Pons (tissue), 1 donor: Measurements from ENCODE around the gene MRPL33.

Source experiments
- DNase-seq: peaks from one replicate; pipeline ENCODE4 v3.0.0-alpha.2; 2016; ENCODE audit warnings: low spot score

MRPL33 gene

GRCh38 chr2:27771548-27772335, at the start of gene MRPL33:
MRPL33 (plus strand) TSS chr2:27771719; CDS start chr2:27771778, 59 bp downstream.
- DNase-seq = peak; percentile 86

- DNase-seq = no peak
Observed at GRCh38 chr2:27721884-27722485, 49.5 kb upstream of the MRPL33 start.

GRCh38 chr2:27723372-27724144, 48.0 kb upstream of the MRPL33 start:
- DNase-seq = peak; percentile 81

GRCh38 chr2:27724191-27724590, 47.3 kb upstream of the MRPL33 start:
- DNase-seq = no peak

GRCh38 chr2:27724905-27725701, 46.4 kb upstream of the MRPL33 start:
- peak; percentile 50 for DNase-seq

- DNase-seq = no peak
Observed at GRCh38 chr2:27727257-27727656, 44.3 kb upstream of the MRPL33 start.

- no peak for DNase-seq
Observed at GRCh38 chr2:27728081-27728858, 43.2 kb upstream of the MRPL33 start.

GRCh38 chr2:27729198-27729597, 42.3 kb upstream of the MRPL33 start:
- DNase-seq = no peak

GRCh38 chr2:27729614-27730013, 41.9 kb upstream of the MRPL33 start:
- DNase-seq = no peak

GRCh38 chr2:27730261-27730662, 41.3 kb upstream of the MRPL33 start:
- no peak for DNase-seq

GRCh38 chr2:27730980-27731691, 40.4 kb upstream of the MRPL33 start:
- no peak for DNase-seq

GRCh38 chr2:27734305-27734704, 37.2 kb upstream of the MRPL33 start:
- DNase-seq = no peak

GRCh38 chr2:27735263-27735904, 36.1 kb upstream of the MRPL33 start:
- no peak for DNase-seq

GRCh38 chr2:27736031-27736889, 35.3 kb upstream of the MRPL33 start:
- DNase-seq = no peak

- no peak for DNase-seq
Observed at GRCh38 chr2:27736890-27737204, 34.7 kb upstream of the MRPL33 start.

- DNase-seq = no peak
Observed at GRCh38 chr2:27737676-27738348, 33.7 kb upstream of the MRPL33 start.

- DNase-seq = no peak
Observed at GRCh38 chr2:27738349-27739057, 33.0 kb upstream of the MRPL33 start.

GRCh38 chr2:27739058-27739373, 32.5 kb upstream of the MRPL33 start:
- DNase-seq = no peak
